Measurements from ENCODE around the gene NTPCR.

NTPCR gene

GRCh38 chr1:233033361-233033760 is 83.0 kb downstream of the NTPCR start:
- no peaks in the 10 kb centered on the region; the same call in 1 of the 2 replicates for H3K36me3 ChIP-seq (ENCODE audit: control insufficient read depth, insufficient read depth, low read length)
- no peaks in the 10 kb centered on the region for H3K9me3 ChIP-seq (ENCODE audit: control insufficient read depth, insufficient read depth, low read length)
- H3K9ac ChIP-seq (ENCODE audit: low read depth, low read length), result no peak overlapping the region
- no peaks in the 10 kb centered on the region for H3K4me1 ChIP-seq (ENCODE audit: control insufficient read depth, insufficient read depth, low read length)
- no peaks in the 10 kb centered on the region for H3K27me3 ChIP-seq (ENCODE audit: control insufficient read depth, insufficient read depth, low read length)
- H3K4me3 ChIP-seq (ENCODE audit: low read depth, low read length), result no peak overlapping the region
- no peak overlapping the region for H3K27ac ChIP-seq (ENCODE audit: low read depth, low read length)
